Retinal pigment epithelial cell (primary cell): ENCODE measurements around the gene LRP1.

ENCODE experiments used
- DNase-seq: peaks from one replicate; pipeline ENCODE4 v3.0.0-alpha.2; 2010; ENCODE audit warnings: low read depth
- H3K4me3 ChIP-seq: 2 replicates; pipeline ENCODE4 v1.5.1; 2011; ENCODE audit warnings: mild to moderate bottlenecking, low read length, control low read depth, moderate library complexity
- CTCF ChIP-seq: conservative IDR thresholded peaks from 2 replicates; pipeline ENCODE4 v1.5.1; 2011; ENCODE audit warnings: low read depth, low read length, control low read depth, inconsistent platforms

Gene LRP1

GRCh38 chr12:57127101-57127725 lies 1.1 kb upstream of the LRP1 start:
- DNase-seq, result no peak
- peak; percentile 41 for TF ChIP-seq CTCF
- peak overlapping the region; percentile 85 for H3K4me3 ChIP-seq

GRCh38 chr12:57128519-57129247 lies 400 bp downstream of the LRP1 start:
- peak overlapping the region; percentile 85 for H3K4me3 ChIP-seq
- DNase-seq, result no peak
- no peak for TF ChIP-seq CTCF

GRCh38 chr12:57129321-57129842 lies 1.1 kb downstream of the LRP1 start:
- H3K4me3 ChIP-seq, result peak overlapping the region; percentile 85
- DNase-seq, result no peak
- TF ChIP-seq CTCF, result no peak

GRCh38 chr12:57129889-57130288 lies 1.6 kb downstream of the LRP1 start:
- peak overlapping the region; percentile 85 for H3K4me3 ChIP-seq
- no peak for DNase-seq
- no peak for TF ChIP-seq CTCF

GRCh38 chr12:57130941-57131340 lies 2.7 kb downstream of the LRP1 start:
- H3K4me3 ChIP-seq, result peak overlapping the region; percentile 13
- no peak for TF ChIP-seq CTCF
- no peak for DNase-seq

GRCh38 chr12:57131896-57132744 lies 3.8 kb downstream of the LRP1 start:
- no peak for TF ChIP-seq CTCF
- no peak for DNase-seq
- no peak overlapping the region for H3K4me3 ChIP-seq
